ENCODE data around the gene NTRK3. TPM values are rescaled to one million over a fixed set of nuclear protein-coding genes. Genes with fewer than 3 reads are reported as not detected.

Gene NTRK3
- total RNA-seq, 2 donors from 2014 or later, result 0.53 TPM; not detected in 1

- no peak for ATAC-seq (replicated peaks)
- no peak overlapping the region for H3K4me3 Mint-ChIP-seq
- H3K9me3 Mint-ChIP-seq, result no peaks in the 10 kb centered on the region
- H3K27me3 Mint-ChIP-seq, result peaks cover 18% of the 10 kb centered on the region
- no peaks in the 10 kb centered on the region for H3K4me1 Mint-ChIP-seq
- no peaks in the 10 kb centered on the region for H3K36me3 Mint-ChIP-seq (ENCODE audit: low read depth)
- no peak overlapping the region for H3K27ac Mint-ChIP-seq
Measured at GRCh38 chr15:87959662-87960061, 296.9 kb downstream of the NTRK3 start.

GRCh38 chr15:87959080-87959479, 297.5 kb downstream of the NTRK3 start:
- H3K27ac Mint-ChIP-seq, result no peak overlapping the region
- ATAC-seq (replicated peaks), result no peak
- H3K36me3 Mint-ChIP-seq (ENCODE audit: low read depth), result no peaks in the 10 kb centered on the region
- H3K4me1 Mint-ChIP-seq, result no peaks in the 10 kb centered on the region
- no peak overlapping the region for H3K4me3 Mint-ChIP-seq
- H3K9me3 Mint-ChIP-seq, result no peaks in the 10 kb centered on the region
- H3K27me3 Mint-ChIP-seq, result peaks cover 18% of the 10 kb centered on the region

GRCh38 chr15:87955284-87955909, 301.1 kb downstream of the NTRK3 start:
- Mint-ChIP-seq H3K9me3 (no peaks in the 10 kb centered on the region), H3K27me3 (peaks cover 5% of the 10 kb centered on the region), H3K27ac (no peak overlapping the region), H3K36me3 (ENCODE audit: low read depth) (no peaks in the 10 kb centered on the region), H3K4me3 (no peak overlapping the region), H3K4me1 (no peaks in the 10 kb centered on the region)
- no peak for ATAC-seq (replicated peaks)

GRCh38 chr15:87954793-87955192, 301.7 kb downstream of the NTRK3 start:
- no peak overlapping the region for H3K4me3 Mint-ChIP-seq

GRCh38 chr15:87952736-87953287, 303.7 kb downstream of the NTRK3 start:
- H3K4me3 Mint-ChIP-seq, result no peak overlapping the region
- peaks cover 3% of the 10 kb centered on the region for H3K9me3 Mint-ChIP-seq
- no peaks in the 10 kb centered on the region for H3K36me3 Mint-ChIP-seq (ENCODE audit: low read depth)
- H3K27ac Mint-ChIP-seq, result no peak overlapping the region
- no peak for ATAC-seq (replicated peaks)
- H3K4me1 Mint-ChIP-seq, result no peaks in the 10 kb centered on the region
- H3K27me3 Mint-ChIP-seq, result no peaks in the 10 kb centered on the region

More at GRCh38 chr15:87954793-87955192, 301.7 kb downstream of the NTRK3 start:
- ATAC-seq (replicated peaks), result no peak
- Mint-ChIP-seq H3K36me3 (ENCODE audit: low read depth) (no peaks in the 10 kb centered on the region), H3K4me1 (no peaks in the 10 kb centered on the region), H3K9me3 (peaks cover 3% of the 10 kb centered on the region), H3K27me3 (peaks cover 5% of the 10 kb centered on the region), H3K27ac (no peak overlapping the region)

GRCh38 chr15:87949575-87950223, 306.8 kb downstream of the NTRK3 start:
- Mint-ChIP-seq H3K9me3 (peaks cover 3% of the 10 kb centered on the region), H3K27me3 (no peaks in the 10 kb centered on the region), H3K27ac (no peak overlapping the region), H3K36me3 (ENCODE audit: low read depth) (no peaks in the 10 kb centered on the region), H3K4me1 (no peaks in the 10 kb centered on the region), H3K4me3 (no peak overlapping the region)
- no peak for ATAC-seq (replicated peaks)

GRCh38 chr15:87949151-87949574, 307.4 kb downstream of the NTRK3 start:
- Mint-ChIP-seq H3K9me3 (peaks cover 3% of the 10 kb centered on the region), H3K27ac (no peak overlapping the region), H3K4me1 (no peaks in the 10 kb centered on the region), H3K4me3 (no peak overlapping the region), H3K36me3 (ENCODE audit: low read depth) (no peaks in the 10 kb centered on the region), H3K27me3 (no peaks in the 10 kb centered on the region)
- no peak for ATAC-seq (replicated peaks)

GRCh38 chr15:87947560-87947959, 309.0 kb downstream of the NTRK3 start:
- Mint-ChIP-seq H3K27me3 (no peaks in the 10 kb centered on the region), H3K4me3 (no peak overlapping the region), H3K27ac (no peak overlapping the region), H3K4me1 (no peaks in the 10 kb centered on the region), H3K9me3 (peaks cover 3% of the 10 kb centered on the region), H3K36me3 (ENCODE audit: low read depth) (no peaks in the 10 kb centered on the region)
- no peak for ATAC-seq (replicated peaks)

GRCh38 chr15:87945246-87945645, 311.3 kb downstream of the NTRK3 start:
- no peak for ATAC-seq (replicated peaks)
- Mint-ChIP-seq H3K27me3 (no peaks in the 10 kb centered on the region), H3K4me1 (no peaks in the 10 kb centered on the region), H3K27ac (no peak overlapping the region), H3K36me3 (ENCODE audit: low read depth) (no peaks in the 10 kb centered on the region), H3K9me3 (peaks cover 3% of the 10 kb centered on the region), H3K4me3 (no peak overlapping the region)

GRCh38 chr15:87944691-87945090, 311.8 kb downstream of the NTRK3 start:
- H3K9me3 Mint-ChIP-seq, result no peaks in the 10 kb centered on the region
- H3K4me3 Mint-ChIP-seq, result no peak overlapping the region
- no peak overlapping the region for H3K27ac Mint-ChIP-seq
- no peaks in the 10 kb centered on the region for H3K36me3 Mint-ChIP-seq (ENCODE audit: low read depth)
- H3K27me3 Mint-ChIP-seq, result no peaks in the 10 kb centered on the region
- H3K4me1 Mint-ChIP-seq, result no peaks in the 10 kb centered on the region
- no peak for ATAC-seq (replicated peaks)

- H3K36me3 Mint-ChIP-seq (ENCODE audit: low read depth), result no peaks in the 10 kb centered on the region
- no peaks in the 10 kb centered on the region for H3K4me1 Mint-ChIP-seq
- ATAC-seq (replicated peaks), result no peak
- H3K4me3 Mint-ChIP-seq, result no peak overlapping the region
- peaks cover under 1% of the 10 kb centered on the region for H3K27me3 Mint-ChIP-seq
- no peak overlapping the region for H3K27ac Mint-ChIP-seq
- no peaks in the 10 kb centered on the region for H3K9me3 Mint-ChIP-seq
Measured at GRCh38 chr15:87944050-87944449, 312.5 kb downstream of the NTRK3 start.

- no peak overlapping the region for H3K27ac Mint-ChIP-seq
- no peak for ATAC-seq (replicated peaks)
- peaks cover 3% of the 10 kb centered on the region for H3K27me3 Mint-ChIP-seq
- no peaks in the 10 kb centered on the region for H3K9me3 Mint-ChIP-seq
- no peaks in the 10 kb centered on the region for H3K4me1 Mint-ChIP-seq
- H3K36me3 Mint-ChIP-seq (ENCODE audit: low read depth), result no peaks in the 10 kb centered on the region
- H3K4me3 Mint-ChIP-seq, result no peak overlapping the region
Measured at GRCh38 chr15:87943626-87944025, 312.9 kb downstream of the NTRK3 start.

GRCh38 chr15:87942316-87942715, 314.2 kb downstream of the NTRK3 start:
- no peaks in the 10 kb centered on the region for H3K4me1 Mint-ChIP-seq
- ATAC-seq (replicated peaks), result no peak
- no peaks in the 10 kb centered on the region for H3K9me3 Mint-ChIP-seq
- peaks cover 11% of the 10 kb centered on the region for H3K27me3 Mint-ChIP-seq
- H3K27ac Mint-ChIP-seq, result no peak overlapping the region
- no peaks in the 10 kb centered on the region for H3K36me3 Mint-ChIP-seq (ENCODE audit: low read depth)
- no peak overlapping the region for H3K4me3 Mint-ChIP-seq

GRCh38 chr15:87941606-87942005, 314.9 kb downstream of the NTRK3 start:
- H3K27ac Mint-ChIP-seq, result no peak overlapping the region
- H3K36me3 Mint-ChIP-seq (ENCODE audit: low read depth), result no peaks in the 10 kb centered on the region
- H3K27me3 Mint-ChIP-seq, result peaks cover 17% of the 10 kb centered on the region
- no peak overlapping the region for H3K4me3 Mint-ChIP-seq
- H3K4me1 Mint-ChIP-seq, result no peaks in the 10 kb centered on the region
- ATAC-seq (replicated peaks), result no peak
- H3K9me3 Mint-ChIP-seq, result peaks cover 5% of the 10 kb centered on the region

GRCh38 chr15:87940768-87941167, 315.8 kb downstream of the NTRK3 start:
- ATAC-seq (replicated peaks), result no peak
- Mint-ChIP-seq H3K27ac (no peak overlapping the region), H3K9me3 (peaks cover 6% of the 10 kb centered on the region), H3K4me3 (no peak overlapping the region), H3K27me3 (peaks cover 22% of the 10 kb centered on the region), H3K36me3 (ENCODE audit: low read depth) (no peaks in the 10 kb centered on the region), H3K4me1 (no peaks in the 10 kb centered on the region)
